Heart left ventricle (tissue), 13 donors: ENCODE results near the gene TGM1.

ENCODE experiments used
- POLR2A ChIP-seq, 2 donors: fragments of 450-650 bp; IDR thresholded peaks; one replicate each; pipeline ENCODE4 v1.6.1; 2017; ENCODE audit warnings: antibody characterized with exemption in 2 of 2, mild to moderate bottlenecking in 2 of 2, moderate library complexity in 2 of 2
- TF ChIP-seq, protein P1 (sequence below), 12 donors: fragments of 200-600 bp; sonication (generic) in 4 of 12; IDR thresholded peaks; one replicate each; pipeline versions ENCODE4 v1.5.0 to v1.8.0; 2018 to 2022; ENCODE audit warnings: antibody characterized with exemption in 12 of 12, mild to moderate bottlenecking in 5 of 12
- donor health status: ischemic (EF 13 %, LVEDD 7.1; RV severe dilation, severe dysfunction).
- donor health status: DM: no; HTN: yes; CAD: no.
- donor health status: DM: no; HTN: no; CAD: no.
- donor health status: ischemic (EF 25% LVEDD 6.9; RV normal size, moderate dysfunction).
- donor health status: ischemic (EF 25% LVEDD 5.7; RV mildly dilated, moderate dysfunction).
- donor health status: ischemic (EF 35%, LVEDD 5.7; RV mildly dilated, moderate dysfunction).
- donor health status: nonischemic (EF 11% LVEDD 7.7; RV severe dilation, severe dysfunction).
- donor health status: DM: yes; HTN: yes; CAD: no.
- donor health status: PGD.
- donor health status: ischemic (EF 29% LVEDD 5.4; RV normal size, mild dysfunction).
- donor health status: nonischemic (EF 23%, LVEDD 6.1; RV moderate dilation, normal function).

DNA sequence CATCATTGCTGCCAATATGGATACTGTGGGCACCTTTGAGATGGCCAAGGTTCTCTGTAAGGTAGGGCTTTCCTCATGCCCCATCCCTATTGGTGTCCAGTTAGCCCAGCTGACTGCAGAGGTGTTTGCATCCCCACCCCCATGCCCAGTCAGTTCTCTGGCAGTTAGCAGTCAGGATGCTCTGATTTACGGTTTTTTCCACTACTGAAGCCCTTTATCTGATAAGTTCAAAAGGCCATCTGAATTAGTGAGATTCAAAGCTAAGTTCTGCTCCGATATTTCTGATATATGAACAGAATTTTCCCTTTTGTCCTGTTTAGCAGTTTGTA, 29.5 kb downstream of the TGM1 start:
- TF ChIP-seq, protein P1, sequence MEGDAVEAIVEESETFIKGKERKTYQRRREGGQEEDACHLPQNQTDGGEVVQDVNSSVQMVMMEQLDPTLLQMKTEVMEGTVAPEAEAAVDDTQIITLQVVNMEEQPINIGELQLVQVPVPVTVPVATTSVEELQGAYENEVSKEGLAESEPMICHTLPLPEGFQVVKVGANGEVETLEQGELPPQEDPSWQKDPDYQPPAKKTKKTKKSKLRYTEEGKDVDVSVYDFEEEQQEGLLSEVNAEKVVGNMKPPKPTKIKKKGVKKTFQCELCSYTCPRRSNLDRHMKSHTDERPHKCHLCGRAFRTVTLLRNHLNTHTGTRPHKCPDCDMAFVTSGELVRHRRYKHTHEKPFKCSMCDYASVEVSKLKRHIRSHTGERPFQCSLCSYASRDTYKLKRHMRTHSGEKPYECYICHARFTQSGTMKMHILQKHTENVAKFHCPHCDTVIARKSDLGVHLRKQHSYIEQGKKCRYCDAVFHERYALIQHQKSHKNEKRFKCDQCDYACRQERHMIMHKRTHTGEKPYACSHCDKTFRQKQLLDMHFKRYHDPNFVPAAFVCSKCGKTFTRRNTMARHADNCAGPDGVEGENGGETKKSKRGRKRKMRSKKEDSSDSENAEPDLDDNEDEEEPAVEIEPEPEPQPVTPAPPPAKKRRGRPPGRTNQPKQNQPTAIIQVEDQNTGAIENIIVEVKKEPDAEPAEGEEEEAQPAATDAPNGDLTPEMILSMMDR (IDR thresholded peaks at IDR 0.05): no peak
- no peak for TF ChIP-seq POLR2A (IDR thresholded peaks at IDR 0.05)
